GM12892 (cell line): ENCODE results near the gene EGFL7. TPM values are rescaled to one million over a fixed set of nuclear protein-coding genes. Genes with fewer than 3 reads are reported as not detected.

Experiments used
- DNase-seq: peaks from one replicate; pipeline ENCODE4 v3.0.0; 2011; ENCODE audit not compliant: insufficient read length
- FAIRE-seq: peaks from 2 replicates; lab custom pipeline; 2011; peaks lifted over from hg19 to GRCh38; lab: Jason Lieb, UNC
- POLR2A ChIP-seq: IDR thresholded peaks from 2 replicates; pipeline ENCODE4 v1.6.1; 2011; ENCODE audit warnings: low read depth, low read length, control low read depth
- POLR2AphosphoS5 ChIP-seq: IDR thresholded peaks from 2 replicates; pipeline ENCODE4 v1.6.1; 2011; ENCODE audit warnings: low read depth, low read length, control low read depth
- TAF1 ChIP-seq: IDR thresholded peaks from 2 replicates; pipeline ENCODE4 v1.6.1; 2011; ENCODE audit warnings: low read depth, mild to moderate bottlenecking, control low read depth, low read length, borderline replicate concordance
- polyA plus RNA-seq: library from polyadenylated mRNA; unstranded; fragments of >200 nt; gene quantifications from one replicate; pipeline ENCODE4 v1.2.1, GENCODE V29; 2012; ENCODE audit warnings: missing spikeins, inconsistent platforms; ENCODE audit not compliant: missing spikeins

Gene EGFL7
- polyA plus RNA-seq = not detected

DNA sequence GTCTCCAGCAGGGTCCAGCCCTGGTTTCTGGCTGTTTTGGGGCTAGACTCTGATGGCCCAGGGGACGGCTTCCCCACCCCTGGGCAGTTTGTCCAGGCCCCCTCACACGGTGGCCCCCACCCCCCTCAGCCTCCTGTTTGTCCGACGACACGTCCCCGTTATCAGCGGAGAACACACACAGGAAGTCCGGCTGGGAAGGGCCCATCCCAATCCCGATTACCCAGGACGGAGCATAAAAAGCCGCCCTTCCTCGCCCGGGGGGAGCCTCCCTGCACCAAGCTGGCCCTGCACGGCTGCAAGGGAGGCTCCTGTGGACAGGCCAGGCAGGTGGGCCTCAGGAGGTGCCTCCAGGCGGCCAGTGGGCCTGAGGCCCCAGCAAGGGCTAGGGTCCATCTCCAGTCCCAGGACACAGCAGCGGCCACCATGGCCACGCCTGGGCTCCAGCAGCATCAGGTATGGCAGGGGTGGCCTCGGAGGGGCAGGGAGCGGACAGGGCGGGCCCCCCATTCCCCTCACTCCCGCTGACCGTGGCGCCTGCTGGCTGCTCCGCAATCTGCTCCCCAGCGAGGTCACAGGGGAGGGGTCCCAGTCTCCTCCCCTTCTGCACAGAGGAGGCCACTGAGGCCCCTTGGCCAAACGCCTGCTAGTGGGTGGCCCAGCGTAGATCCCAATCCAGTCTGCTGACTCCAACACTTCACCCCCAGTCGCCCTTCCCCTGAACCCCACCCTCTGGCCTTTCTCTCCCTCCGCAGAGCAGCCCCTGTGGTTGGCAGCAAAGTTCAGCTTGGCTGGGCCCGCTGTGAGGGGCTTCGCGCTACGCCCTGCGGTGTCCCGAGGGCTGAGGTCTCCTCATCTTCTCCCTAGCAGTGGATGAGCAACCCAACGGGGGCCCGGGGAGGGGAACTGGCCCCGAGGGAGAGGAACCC, at the start of gene EGFL7:
TSS of gene EGFL7 (plus strand) at position 261 of the 926 bp plus-strand sequence. CDS start 5,367 bp downstream, outside the sequence.
- FAIRE-seq (no peak), DNase-seq (no peak)
- TF ChIP-seq TAF1 (no peak), POLR2A (no peak), POLR2AphosphoS5 (no peak)

DNA sequence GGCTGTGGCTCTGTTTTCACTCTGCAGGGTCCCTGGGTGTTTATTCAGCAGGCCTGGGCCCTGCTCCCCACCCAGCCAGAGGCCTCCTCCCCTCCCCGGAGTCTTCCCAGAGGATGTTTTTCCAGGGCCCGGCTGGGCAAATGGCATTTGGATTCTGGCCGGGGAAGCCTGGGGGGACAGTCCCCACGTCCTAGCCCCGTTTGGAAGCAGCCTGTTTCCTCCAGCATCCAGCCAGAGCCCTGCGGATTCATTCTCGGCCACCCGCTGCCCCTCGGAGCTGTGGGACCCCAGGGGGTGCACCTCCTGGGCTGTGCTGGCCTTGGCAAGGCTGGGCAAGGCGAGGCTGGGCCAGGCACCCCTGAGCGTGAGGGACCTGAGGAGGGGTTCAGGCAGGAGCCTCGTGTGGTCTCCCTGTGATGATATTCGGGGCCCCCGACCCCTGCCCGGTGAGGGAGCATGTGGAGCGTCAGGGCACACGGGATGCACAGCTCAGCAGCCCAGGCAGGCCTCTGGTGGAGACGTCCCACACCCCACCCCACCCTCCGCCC, 48.8 kb upstream of the EGFL7 start:
- FAIRE-seq (no peak), DNase-seq (no peak)
- TF ChIP-seq POLR2AphosphoS5 (no peak), TAF1 (no peak), POLR2A (no peak)

DNA sequence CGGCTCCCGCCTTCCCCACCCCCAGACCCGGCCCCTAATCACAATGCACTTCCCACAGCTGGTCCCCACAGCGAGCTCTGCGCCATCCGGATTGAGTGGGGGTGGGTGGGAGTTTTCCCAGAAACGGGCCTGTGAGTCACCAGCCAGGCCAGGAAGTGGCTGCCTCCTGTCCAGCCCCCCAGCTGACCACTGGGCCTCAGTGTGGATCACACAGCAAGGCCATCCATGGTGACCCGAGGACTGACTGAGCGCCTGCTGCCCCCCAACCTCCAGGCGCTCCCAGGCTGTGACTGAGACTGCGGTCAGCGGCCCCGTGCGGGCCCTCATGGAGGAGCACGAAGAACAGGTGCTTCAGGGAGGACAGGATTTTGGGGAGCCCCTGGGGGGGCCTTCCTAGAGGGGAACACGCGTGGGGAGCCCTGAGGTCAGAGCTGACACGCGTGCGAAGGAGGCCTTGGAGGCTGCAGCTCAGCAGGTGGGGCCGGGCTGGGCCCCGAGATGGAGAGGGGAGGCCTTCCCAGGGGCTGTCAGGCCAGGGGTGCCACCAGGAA, 48.3 kb upstream of the EGFL7 start:
- FAIRE-seq (no peak), DNase-seq (no peak)
- TF ChIP-seq POLR2AphosphoS5 (no peak), TAF1 (no peak), POLR2A (no peak)

DNA sequence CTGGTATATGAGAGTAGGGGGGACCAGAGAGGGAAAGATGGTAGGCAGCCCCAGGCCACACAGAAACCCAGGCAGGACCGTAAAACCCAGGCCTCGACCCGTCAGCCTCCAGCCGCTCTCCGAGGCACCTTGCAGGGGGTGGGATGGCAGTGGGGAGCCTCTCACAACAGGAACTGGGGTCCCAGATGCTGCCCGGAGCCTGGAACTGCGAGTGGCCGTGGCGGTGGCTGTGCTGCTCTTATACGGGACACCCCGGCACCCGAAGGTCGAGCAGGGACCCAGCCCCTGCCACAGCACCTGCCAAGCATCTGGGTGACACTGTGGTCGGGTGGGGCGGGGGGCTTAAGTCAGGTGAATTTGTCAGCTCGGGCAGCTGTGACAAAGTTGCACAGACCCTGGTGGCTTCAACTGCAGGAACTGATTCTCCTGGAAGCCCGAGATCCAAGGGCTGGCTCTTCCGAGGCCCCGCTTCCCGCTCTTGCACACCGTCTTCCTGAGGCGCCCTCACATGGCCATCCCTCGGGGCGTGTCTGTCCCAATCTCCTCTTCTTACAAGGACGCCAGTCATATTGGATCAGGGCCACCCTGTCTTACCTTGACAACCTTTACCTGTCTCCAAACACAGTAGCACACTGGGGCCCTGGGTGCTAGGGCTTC, 47.6 kb upstream of the EGFL7 start:
- DNase-seq = no peak
- no peak for TF ChIP-seq POLR2AphosphoS5
- TF ChIP-seq TAF1 = no peak
- no peak for TF ChIP-seq POLR2A
- no peak for FAIRE-seq

DNA sequence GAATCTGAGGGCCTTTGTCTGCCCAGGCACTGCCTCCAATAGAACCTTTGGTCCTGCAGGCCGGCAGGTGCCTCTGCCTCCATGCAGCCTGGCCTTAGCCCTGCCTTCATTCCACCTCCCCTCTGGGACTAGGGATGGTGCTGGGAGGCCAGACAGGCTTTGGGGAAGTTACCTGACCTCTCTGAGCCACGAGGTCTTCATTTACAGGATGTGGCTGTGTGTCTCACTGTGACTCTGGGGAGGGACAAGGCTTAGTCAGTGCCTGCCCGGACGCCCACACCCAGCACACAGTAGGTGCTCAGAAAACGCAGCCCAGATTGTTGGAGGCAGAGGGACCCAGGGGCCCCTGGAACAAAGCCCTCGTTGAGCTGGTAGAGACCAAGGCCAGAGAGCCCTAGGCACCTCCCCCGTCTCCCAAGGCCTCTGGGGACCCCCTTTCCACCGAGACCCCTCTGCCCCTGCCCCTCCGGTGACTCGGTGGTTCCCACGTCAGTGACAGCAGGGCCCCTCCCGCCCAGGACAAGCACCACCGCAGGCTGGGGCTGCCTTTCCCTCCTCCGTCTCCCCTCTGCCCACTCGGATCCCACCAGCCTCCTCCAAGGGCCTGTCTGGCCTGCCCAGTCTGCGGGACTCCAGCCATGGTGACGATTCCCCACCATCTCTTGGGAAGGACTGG, 46.9 kb upstream of the EGFL7 start:
- DNase-seq (no peak), FAIRE-seq (no peak)
- TF ChIP-seq POLR2A (no peak), TAF1 (no peak), POLR2AphosphoS5 (no peak)

DNA sequence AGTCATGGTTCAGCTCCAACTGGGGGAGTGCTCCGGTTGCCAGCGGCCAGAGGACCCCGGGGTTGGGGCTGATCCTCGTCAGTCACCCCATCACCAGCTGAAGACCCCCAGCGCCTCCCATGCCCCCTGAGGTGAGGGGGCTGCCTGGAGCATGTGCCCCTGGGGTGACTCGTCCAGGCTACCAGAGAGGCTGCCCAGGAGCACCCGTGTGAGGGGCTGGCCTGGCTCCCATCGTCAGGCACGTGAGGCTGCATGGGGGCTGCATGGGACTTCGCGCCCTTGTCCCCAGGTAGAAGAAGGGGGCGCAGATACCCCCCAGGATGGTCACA, 46.4 kb upstream of the EGFL7 start:
- DNase-seq (no peak), FAIRE-seq (no peak)
- TF ChIP-seq POLR2AphosphoS5 = no peak
- no peak for TF ChIP-seq TAF1
- no peak for TF ChIP-seq POLR2A

DNA sequence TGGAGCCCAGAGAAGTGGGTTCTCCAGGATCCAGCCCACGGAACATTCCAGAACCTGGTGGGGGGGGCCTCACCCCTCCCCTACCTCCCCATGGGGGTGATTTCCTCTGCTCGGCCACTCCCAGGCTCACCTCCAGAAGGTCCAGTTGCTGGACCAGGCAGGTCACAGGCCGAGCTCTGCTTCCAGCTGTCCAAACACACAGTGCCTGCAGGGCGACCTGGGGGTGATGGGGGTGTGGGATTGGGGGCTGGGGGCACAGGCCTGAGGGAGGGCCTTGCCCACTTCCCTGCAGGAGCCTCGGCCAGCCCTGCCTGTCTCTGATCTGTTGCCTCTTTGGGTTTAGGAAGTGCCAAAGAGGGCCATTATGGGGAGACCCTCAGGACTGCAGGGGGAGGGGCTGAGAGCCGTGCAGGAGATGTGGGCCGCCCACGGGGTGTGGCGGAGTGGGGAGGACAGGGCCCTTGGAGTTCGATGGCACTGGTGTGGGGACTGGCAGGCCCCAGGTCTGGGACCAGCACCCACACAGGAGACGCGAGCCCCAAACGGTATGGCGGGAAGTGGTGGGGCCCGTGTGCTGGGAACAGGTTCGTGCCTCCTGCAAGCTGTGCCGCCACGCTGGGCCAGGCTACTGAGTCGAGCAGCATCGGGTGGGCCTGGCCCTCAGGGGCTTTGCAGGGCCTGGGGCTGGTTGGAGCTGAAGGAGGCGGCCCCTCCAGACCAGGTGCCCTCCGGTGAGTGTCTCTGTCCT, 45.6 kb upstream of the EGFL7 start:
- FAIRE-seq (no peak), DNase-seq (no peak)
- TF ChIP-seq POLR2AphosphoS5 = no peak
- TF ChIP-seq TAF1 = no peak
- TF ChIP-seq POLR2A = no peak

DNA sequence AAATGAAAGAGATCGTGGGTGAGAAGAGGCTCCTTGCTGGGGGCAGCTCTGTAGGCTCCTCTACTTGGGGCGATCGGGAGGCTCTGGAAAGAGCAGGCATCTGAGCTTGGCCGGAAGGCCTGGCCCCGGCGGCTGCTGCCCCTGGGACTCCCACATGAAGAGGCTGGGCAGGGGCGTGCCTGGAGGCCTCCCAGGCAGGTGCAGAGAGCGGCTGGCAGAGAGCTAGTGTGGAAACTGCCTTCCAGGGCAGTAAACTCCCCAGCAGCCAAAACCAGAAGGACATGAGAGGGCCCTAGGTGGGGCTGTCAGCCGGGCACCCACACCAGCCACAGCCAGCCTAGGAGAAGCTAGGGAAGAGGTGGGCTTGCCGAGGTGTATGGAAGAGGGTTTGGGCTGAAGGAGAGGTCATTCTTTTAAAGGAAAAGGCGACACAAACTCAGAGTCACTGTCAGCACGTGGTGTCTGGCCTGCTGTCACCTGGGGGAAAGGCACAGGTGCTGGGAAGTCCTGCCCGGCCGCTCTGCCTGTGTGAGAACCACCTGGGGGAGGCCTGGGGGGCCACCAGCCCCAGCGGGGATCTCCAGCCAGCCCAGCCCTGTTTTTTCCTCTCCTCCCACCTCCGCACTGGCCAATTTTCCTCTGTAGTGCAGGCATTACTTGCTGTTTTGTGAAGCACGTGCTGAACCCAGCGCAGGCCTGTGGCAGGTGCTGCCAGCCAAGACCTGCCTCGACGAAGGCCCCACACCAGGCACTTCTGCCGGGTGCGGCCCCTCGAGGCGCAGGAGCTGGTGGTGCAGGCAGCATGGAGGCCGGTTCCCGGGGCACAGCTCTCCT, 44.8 kb upstream of the EGFL7 start:
- FAIRE-seq (peak; percentile 68), DNase-seq (no peak)
- TF ChIP-seq POLR2A = no peak
- no peak for TF ChIP-seq POLR2AphosphoS5

DNA sequence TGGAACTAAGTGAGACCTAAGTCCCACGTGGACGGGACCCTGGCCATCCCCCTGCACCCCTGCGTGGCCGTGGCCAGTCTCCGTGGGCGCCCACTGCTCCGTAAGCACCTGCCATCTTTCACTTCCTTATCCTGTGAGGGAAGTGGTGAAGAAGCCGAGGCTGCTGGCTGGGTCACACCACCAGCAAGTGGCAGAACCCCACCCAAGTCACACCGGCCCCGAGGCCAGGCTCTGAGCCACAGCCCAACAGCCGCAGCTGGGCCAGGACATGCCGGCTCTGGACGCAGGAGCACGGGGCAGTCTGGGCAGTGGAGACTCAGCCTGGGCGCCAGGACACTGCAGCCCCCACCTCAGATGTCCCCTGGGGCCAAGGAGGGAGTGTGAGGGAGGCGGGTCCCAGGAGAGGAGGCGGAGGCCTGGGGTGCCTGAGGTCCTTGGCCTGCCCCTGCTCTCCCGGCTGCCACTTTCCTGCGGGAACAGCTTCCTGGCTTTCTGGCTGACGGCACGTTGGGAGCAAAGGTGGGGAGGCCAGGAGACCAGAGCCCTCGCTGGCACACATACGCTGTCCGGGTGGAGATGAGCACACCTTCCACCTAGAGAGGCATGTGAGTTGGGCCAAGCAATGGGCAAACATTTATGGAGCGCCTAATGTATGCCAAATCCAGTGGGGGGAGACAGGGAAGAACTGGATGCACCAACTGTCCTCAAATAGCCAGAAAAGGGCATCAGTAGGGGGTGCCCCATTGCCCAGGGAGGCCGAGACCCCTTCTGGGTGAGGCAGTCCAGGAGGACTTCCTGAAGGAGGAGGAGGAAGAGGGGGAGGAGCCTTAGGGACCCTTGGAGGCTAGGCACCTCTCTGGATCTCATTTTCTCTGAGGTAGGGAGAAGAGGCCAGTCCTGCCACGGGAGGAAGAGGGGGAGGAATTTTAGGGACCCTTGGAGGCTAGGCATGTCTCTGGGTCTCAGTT, 43.9 kb upstream of the EGFL7 start:
- no peak for TF ChIP-seq POLR2AphosphoS5
- no peak for TF ChIP-seq TAF1
- DNase-seq (no peak), FAIRE-seq (no peak)

DNA sequence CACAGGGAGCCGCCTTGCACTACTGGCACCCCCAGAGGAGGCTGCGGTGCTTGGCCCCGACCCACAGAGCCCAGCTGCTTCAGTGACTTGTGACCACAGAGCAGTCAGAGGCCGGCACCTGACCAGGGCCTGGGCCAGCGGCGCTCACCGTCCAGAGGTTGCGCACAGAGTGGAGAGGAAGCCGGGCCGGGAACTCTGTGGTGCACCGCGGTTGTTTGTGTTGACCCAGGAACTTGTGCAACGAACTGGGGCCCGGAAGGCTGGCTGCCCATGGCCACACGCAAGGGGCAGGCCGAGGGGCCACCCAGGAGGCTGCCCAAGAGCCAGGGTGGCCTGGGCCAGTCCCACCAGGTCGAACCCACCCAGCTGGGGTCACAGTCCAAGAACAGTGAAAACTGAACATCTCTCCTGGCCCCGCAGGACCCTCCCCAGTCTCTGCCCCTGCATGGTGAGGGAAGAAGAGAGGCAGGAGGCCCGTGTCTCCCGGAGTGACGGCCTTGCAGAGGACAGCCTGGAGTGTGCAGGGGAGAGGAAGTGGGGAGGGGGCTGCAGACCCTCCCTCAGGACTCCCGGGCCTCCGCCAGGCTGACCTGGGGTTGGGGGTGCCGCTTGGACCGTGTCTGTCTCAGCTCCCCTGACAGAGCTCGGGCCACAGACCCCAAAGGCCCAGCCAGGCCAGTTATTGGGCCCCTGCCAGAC, 42.8 kb upstream of the EGFL7 start:
- FAIRE-seq = no peak
- TF ChIP-seq TAF1 (no peak), POLR2AphosphoS5 (no peak), POLR2A (no peak)
- no peak for DNase-seq
